ENCODE measurements around the gene PLD3.

PLD3 gene

DNA sequence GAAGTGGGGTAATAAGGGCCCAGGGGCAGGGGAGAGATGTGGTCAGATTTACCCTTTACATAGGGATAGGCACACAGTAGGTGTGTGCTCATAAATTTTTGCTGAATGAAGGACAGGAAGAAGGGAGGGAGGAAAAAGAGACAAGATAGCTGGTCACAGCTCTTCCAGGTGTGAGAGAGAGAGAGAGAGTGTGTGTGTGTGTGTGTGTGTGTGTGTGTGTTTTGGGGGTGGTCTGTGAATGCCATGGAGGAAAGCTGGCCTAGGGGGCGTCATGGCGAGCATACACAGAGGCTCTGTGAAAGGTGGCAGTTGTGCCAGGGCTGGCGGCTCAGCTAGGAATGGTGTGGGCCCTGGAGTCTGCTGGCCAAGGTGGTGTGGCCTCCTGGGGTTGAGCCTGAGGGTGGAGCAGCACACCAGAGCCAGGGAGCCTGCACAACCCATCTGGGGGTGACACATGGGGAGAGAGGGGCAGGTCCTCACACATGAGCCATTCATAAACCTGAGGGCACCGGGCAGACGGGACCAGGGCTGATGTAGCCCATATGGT lies 70.6 kb downstream of the PLD3 start:
- Histone ChIP-seq H3K4me3 (ENCODE audit: low read depth, low read length, poor library complexity, severe bottlenecking) (no peak overlapping the region), H3K4me2 (ENCODE audit: low read length) (no peak overlapping the region), H3K9ac (ENCODE audit: low read length) (no peak overlapping the region)

DNA sequence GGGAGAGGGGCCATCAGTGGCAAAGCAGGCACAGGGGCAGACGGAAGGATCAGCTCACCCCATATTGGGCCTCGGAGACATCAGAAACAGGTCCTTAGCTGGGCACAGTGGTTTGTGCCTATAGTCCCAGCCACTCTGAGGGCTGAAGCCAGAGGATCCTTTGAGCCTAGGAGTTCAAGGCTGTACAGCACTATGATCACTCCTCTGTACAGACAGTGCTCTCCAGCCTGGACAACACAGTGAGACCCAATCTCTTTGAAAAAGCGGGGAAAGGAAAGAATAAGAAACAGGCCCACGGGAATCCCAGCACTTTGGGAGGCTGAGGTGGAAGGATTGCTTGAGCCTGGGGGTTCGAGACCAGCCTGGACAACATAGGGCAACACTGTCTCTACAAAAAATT lies 71.3 kb downstream of the PLD3 start:
- Histone ChIP-seq H3F3A (ENCODE audit: insufficient read depth, low read length) (no peaks in the 10 kb centered on the region), H3K27ac (ENCODE audit: low read depth, low read length, poor library complexity, severe bottlenecking) (no peak overlapping the region), H3K4me1 (ENCODE audit: insufficient read depth, low read length, severe bottlenecking) (peaks cover 28% of the 10 kb centered on the region), H3K36me3 (ENCODE audit: insufficient read depth, low read length) (peaks cover 9% of the 10 kb centered on the region), H3K9me2 (ENCODE audit: low read depth, low read length) (no peaks in the 10 kb centered on the region), H3K4me2 (ENCODE audit: low read length) (no peak overlapping the region), H4K20me1 (ENCODE audit: insufficient read depth, low read length) (no peaks in the 10 kb centered on the region), H3K9me3 (ENCODE audit: low read length) (no peaks in the 10 kb centered on the region), H3K9ac (ENCODE audit: low read length) (no peak overlapping the region), H3K27me3 (ENCODE audit: insufficient read depth, low read length) (no peaks in the 10 kb centered on the region), H3K79me2 (ENCODE audit: insufficient read depth, low read length) (peaks cover 4% of the 10 kb centered on the region; the same call in 1 of the 2 replicates), H2AFZ (ENCODE audit: low read length) (no peak overlapping the region), H3K4me3 (ENCODE audit: low read depth, low read length, poor library complexity, severe bottlenecking) (no peak overlapping the region)
- TF ChIP-seq, protein P1, sequence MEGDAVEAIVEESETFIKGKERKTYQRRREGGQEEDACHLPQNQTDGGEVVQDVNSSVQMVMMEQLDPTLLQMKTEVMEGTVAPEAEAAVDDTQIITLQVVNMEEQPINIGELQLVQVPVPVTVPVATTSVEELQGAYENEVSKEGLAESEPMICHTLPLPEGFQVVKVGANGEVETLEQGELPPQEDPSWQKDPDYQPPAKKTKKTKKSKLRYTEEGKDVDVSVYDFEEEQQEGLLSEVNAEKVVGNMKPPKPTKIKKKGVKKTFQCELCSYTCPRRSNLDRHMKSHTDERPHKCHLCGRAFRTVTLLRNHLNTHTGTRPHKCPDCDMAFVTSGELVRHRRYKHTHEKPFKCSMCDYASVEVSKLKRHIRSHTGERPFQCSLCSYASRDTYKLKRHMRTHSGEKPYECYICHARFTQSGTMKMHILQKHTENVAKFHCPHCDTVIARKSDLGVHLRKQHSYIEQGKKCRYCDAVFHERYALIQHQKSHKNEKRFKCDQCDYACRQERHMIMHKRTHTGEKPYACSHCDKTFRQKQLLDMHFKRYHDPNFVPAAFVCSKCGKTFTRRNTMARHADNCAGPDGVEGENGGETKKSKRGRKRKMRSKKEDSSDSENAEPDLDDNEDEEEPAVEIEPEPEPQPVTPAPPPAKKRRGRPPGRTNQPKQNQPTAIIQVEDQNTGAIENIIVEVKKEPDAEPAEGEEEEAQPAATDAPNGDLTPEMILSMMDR (IDR thresholded peaks at IDR 0.05; ENCODE audit: low read length), result no peak
- TF ChIP-seq EZH2 (IDR thresholded peaks at IDR 0.05; ENCODE audit: borderline replicate concordance, low read length), result no peak

More for the DNA sequence above, 70.6 kb downstream of the PLD3 start:
- Histone ChIP-seq H4K20me1 (ENCODE audit: insufficient read depth, low read length) (no peaks in the 10 kb centered on the region), H3K27ac (ENCODE audit: low read depth, low read length, poor library complexity, severe bottlenecking) (peak overlapping the region; percentile 20), H3K36me3 (ENCODE audit: insufficient read depth, low read length) (peaks cover 9% of the 10 kb centered on the region), H2AFZ (ENCODE audit: low read length) (no peak overlapping the region), H3K9me2 (ENCODE audit: low read depth, low read length) (no peaks in the 10 kb centered on the region), H3K4me1 (ENCODE audit: insufficient read depth, low read length, severe bottlenecking) (peaks cover 24% of the 10 kb centered on the region), H3K79me2 (ENCODE audit: insufficient read depth, low read length) (no peaks in the 10 kb centered on the region), H3F3A (ENCODE audit: insufficient read depth, low read length) (no peaks in the 10 kb centered on the region), H3K9me3 (ENCODE audit: low read length) (no peaks in the 10 kb centered on the region), H3K27me3 (ENCODE audit: insufficient read depth, low read length) (no peaks in the 10 kb centered on the region)
- TF ChIP-seq EZH2 (IDR thresholded peaks at IDR 0.05; ENCODE audit: borderline replicate concordance, low read length), result no peak
- TF ChIP-seq, protein P1 (IDR thresholded peaks at IDR 0.05; ENCODE audit: low read length), result no peak

DNA sequence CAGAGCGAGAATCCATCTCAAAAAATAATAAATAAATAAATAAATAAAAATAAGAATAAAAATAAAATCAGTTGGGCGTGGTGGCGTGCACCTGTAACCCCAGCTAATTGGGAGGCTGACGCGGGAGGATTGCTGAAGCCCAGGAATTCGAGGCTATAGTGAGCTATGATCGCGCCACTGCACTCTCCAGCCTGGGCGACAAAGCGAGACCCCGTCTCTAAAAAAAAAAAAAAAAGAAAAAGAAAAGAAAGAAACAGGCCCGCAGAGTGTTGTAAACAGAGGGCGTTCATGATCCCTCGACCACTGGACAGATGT lies 71.9 kb downstream of the PLD3 start:
- H2AFZ ChIP-seq (ENCODE audit: low read length), result no peak overlapping the region
- H3K9ac ChIP-seq (ENCODE audit: low read length), result peak overlapping the region; percentile 67; the same call in 1 of the 2 replicates
- H4K20me1 ChIP-seq (ENCODE audit: insufficient read depth, low read length), result no peaks in the 10 kb centered on the region
- H3K9me3 ChIP-seq (ENCODE audit: low read length), result no peaks in the 10 kb centered on the region
- no peak overlapping the region for H3K27ac ChIP-seq (ENCODE audit: low read depth, low read length, poor library complexity, severe bottlenecking)
- peaks cover 6% of the 10 kb centered on the region; the same call in 1 of the 2 replicates for H3K79me2 ChIP-seq (ENCODE audit: insufficient read depth, low read length)
- peak overlapping the region; percentile 67 for H3K4me2 ChIP-seq (ENCODE audit: low read length)
- H3K27me3 ChIP-seq (ENCODE audit: insufficient read depth, low read length), result no peaks in the 10 kb centered on the region
- peak overlapping the region; percentile 63 for H3K4me3 ChIP-seq (ENCODE audit: low read depth, low read length, poor library complexity, severe bottlenecking)
- H3K36me3 ChIP-seq (ENCODE audit: insufficient read depth, low read length), result peaks cover 9% of the 10 kb centered on the region
- no peaks in the 10 kb centered on the region for H3K9me2 ChIP-seq (ENCODE audit: low read depth, low read length)
- H3K4me1 ChIP-seq (ENCODE audit: insufficient read depth, low read length, severe bottlenecking), result peaks cover 29% of the 10 kb centered on the region
- H3F3A ChIP-seq (ENCODE audit: insufficient read depth, low read length), result no peaks in the 10 kb centered on the region
- TF ChIP-seq, protein P1 (IDR thresholded peaks at IDR 0.05; ENCODE audit: low read length), result no peak
- no peak for TF ChIP-seq EZH2 (IDR thresholded peaks at IDR 0.05; ENCODE audit: borderline replicate concordance, low read length)
